SK-MEL-5 (cell line): ENCODE data around the gene HUS1. TPM values are rescaled to one million over a fixed set of nuclear protein-coding genes. Genes with fewer than 3 reads are reported as not detected.
"Not testable (repeated sequence)": the region's sequence is repeated elsewhere in the genome, so short reads cannot be mapped to it uniquely, and the experiment has no call there.

Experiments
- DNase-seq: peaks from one replicate; pipeline ENCODE4 v3.0.0-alpha.2; 2016; ENCODE audit warnings: low read depth, low spot score
- in situ Hi-C: cut with HindIII; loops from 2 replicates; pipeline ENCODE4 v1.10.0; 2016; ENCODE audit warnings: low sequenced_read_pairs, high pct_unique_total_duplicates, low pct_unique_long_range_greater_than_20kb
- total RNA-seq: library from RNA; depleted of rRNA; stranded (reverse); fragments of >200 nt; shearing (Covaris generic); gene quantifications from 2 replicates; pipeline ENCODE4 v1.2.3, GENCODE V29; 2014

HUS1 gene
- total RNA-seq, 1 experiment from 2014 or later: 50.4 TPM

GRCh38 chr7:47989607-47990400, 10.4 kb upstream of the HUS1 start:
- not testable (repeated sequence) for DNase-seq
- in situ Hi-C loops: loop anchor here (5.0 kb wide), 1 partner anchor 87 kb away; no protein-coding TSS in a partner anchor

GRCh38 chr7:47988496-47989386, 9.3 kb upstream of the HUS1 start:
- in situ Hi-C loops: no loop called here
- DNase-seq: peak; percentile 86

DNA sequence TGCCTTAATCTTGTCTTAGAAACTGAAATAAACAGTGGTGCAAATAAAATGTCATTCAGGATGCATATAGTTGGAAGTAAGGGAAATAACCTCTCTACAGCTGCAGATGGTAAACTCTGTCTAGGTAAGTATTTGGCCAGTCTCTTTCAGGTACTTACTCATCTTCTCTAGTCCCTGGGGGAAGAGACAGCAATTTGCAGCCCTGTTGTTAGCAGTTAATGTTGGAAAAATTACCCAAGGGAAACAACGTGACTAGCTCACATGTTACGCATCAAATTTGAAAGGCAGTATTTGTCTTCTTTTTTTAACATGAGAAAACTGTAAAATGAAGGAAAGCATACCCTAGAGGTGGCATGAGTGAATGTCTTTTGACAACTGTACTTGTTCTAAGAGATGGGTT, 3.2 kb upstream of the HUS1 start:
- in situ Hi-C loops: no loop called here

GRCh38 chr7:47980648-47981047, 1.2 kb upstream of the HUS1 start:
- in situ Hi-C loops, DNase-seq: not testable (repeated sequence)

More for the DNA sequence above, 3.2 kb upstream of the HUS1 start:
- peak; percentile 99 for DNase-seq

DNA sequence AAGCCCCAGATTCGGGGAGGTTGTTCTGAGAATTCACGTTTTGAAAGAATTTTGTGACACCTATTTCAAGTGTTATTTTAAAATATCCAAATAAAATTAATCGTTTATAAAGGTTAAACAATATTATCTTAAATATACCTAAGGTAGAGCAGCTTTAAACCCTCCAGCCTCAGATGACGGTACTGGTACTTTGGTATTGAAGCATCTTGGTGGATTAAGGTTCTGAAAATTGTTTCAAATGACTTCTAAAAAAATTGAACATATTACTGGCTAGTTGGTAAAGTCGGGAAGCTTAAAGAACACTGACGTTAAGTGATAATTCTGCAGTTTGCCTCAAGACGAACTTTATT, 392 bp upstream of the HUS1 start:
- in situ Hi-C loops: no loop called here
- no peak for DNase-seq

- DNase-seq: no peak
- in situ Hi-C loops: no loop called here
These were observed 648 bp downstream of the HUS1 start for GRCh38 chr7:47978790-47979144.

DNA sequence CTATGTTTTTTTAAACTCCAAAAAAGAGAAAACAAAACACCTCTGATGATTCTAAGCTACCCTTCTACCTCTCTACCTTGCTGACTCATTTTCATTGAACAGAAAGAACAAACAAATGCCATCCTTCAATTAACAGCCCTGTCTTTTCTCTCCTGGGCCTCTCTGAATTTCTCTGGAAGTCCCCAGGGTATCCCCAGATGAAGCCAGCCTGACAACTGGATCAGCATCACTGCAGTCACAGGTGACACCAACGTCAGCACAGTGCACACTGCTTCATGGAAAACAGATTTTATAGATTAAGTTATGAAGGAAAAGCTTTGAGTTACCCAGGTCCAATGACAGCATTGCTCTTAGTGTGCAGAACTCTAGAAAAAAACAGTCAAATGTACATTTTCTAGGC, 5.7 kb downstream of the HUS1 start:
- no peak for DNase-seq
- in situ Hi-C loops: no loop called here

GRCh38 chr7:47970761-47971160, 8.7 kb downstream of the HUS1 start:
- in situ Hi-C loops: no loop called here
- peak; percentile 55 for DNase-seq

- peak; percentile 85 for DNase-seq
- in situ Hi-C loops: no loop called here
These were observed 10.3 kb downstream of the HUS1 start for GRCh38 chr7:47968847-47969774.

DNA sequence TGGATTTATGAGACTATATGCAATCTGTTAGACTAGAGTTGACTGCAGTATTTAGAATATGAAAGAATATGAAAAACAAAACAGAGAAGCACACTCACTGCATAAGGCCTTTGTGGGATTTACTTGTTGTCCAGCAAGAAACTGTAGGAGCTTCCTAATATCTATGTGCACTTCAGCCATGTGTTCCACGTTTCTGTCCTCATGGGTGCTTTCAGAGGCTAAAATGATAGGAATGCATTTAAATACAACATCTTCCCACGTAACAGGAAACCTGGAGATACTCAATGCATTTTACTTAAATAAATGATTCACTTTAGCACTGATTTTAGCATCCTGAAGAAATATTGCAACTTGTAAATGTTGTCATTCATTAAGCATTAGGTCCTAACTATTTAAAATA, 11.7 kb downstream of the HUS1 start:
- DNase-seq: no peak
- in situ Hi-C loops: no loop called here

GRCh38 chr7:47967123-47967522, 12.3 kb downstream of the HUS1 start:
- in situ Hi-C loops: no loop called here
- no peak for DNase-seq

DNA sequence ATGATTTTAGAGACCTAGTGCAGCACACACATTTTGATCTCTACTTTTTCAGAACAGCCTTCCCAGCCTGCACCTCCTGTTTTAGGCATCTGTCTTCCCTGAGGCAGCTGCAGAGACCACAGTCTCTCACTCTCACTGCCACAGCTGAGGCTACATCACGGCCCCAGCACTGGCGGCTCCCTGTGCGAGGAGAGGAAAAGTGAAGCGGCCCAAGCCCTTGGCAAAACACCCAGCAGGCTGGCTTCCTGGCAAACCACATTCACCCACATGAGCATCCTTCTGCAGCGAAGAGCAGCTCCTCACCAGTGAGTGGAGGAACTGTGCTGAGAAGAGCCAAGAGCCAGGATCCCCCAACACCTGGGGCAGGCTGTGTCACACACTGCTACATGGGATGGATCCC, 14.0 kb downstream of the HUS1 start:
- in situ Hi-C loops: no loop called here
- DNase-seq: no peak

- in situ Hi-C loops: no loop called here
- no peak for DNase-seq
These were observed 17.2 kb downstream of the HUS1 start for GRCh38 chr7:47962262-47962661.

DNA sequence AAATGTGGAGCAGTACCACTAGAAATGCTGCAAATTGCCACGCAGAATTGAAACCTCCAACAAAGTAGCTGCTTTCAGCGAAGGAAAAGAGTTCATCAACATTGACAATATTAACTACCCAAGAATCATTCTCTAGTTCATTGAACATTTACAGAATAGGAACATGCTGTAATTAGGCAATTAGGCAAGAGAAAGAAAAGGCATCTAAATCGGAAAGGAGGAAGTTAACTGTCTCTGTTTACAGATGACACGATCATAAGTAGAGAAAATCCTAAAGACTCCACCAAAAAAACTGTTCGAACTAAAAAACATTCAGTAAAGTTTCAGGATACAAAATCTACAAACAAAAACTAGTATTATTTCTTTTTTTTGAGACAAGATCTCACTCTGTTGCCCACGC, 22.3 kb downstream of the HUS1 start:
- in situ Hi-C loops: no loop called here
- no peak for DNase-seq

DNA sequence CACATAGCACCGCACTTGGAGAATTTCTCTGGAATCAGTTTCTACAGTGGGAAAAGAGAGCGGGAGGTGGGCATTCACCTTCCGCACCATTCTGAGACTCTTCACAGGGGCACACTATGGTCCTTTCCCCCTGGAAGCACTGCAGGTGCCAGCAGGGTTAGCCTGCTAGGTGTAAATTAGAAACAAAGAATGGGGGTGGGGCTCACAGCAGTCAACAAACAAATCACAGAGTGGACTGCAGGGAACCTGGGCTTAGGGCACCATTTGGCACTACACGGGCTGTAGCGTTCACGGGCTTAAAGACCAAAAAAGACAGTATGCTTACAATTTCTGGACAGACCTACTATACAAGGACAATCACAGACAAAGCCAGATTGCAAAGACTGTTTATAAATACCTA, 23.2 kb downstream of the HUS1 start:
- no peak for DNase-seq
- in situ Hi-C loops: no loop called here

GRCh38 chr7:47954231-47954911, 25.0 kb downstream of the HUS1 start:
- DNase-seq: no peak

DNA sequence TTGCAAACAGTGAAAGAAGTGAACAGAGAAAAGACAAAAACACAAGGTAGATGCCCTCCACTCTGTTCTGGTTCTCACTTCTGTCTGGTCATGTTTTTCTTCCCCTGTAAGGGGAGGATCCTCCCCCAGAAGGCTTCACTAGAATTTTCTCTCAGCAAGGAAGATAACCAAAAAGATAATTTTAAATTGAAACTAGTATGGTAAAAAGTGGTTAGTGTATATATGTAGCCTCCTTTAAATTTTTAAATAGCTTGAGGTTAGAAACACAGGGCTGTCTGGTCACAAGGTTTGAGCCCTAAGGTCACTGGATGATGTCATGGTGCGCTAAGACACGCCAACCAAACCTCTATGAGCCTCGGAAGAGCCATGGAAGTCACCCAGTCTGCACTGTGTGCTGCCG, 25.6 kb downstream of the HUS1 start:
- in situ Hi-C loops: no loop called here
- DNase-seq: no peak

More at GRCh38 chr7:47954231-47954911, 25.0 kb downstream of the HUS1 start:
- in situ Hi-C loops: no loop called here
